ENCODE results near the gene MAP10.

Gene MAP10

GRCh38 chr1:232854798-232855159, 49.6 kb downstream of the MAP10 start:
- DNase-seq (ENCODE audit: low read depth), result no peak

- DNase-seq (ENCODE audit: low read depth), result no peak
Measured at GRCh38 chr1:232856541-232856940, 51.3 kb downstream of the MAP10 start.
